GM12891 (cell line): ENCODE data around the gene LCN15.

Experiments used
- POLR2A ChIP-seq: IDR thresholded peaks from 2 replicates; pipeline ENCODE4 v1.6.1; 2011; ENCODE audit warnings: low read depth, low read length, control low read depth
- POLR2AphosphoS5 ChIP-seq: IDR thresholded peaks from 2 replicates; pipeline ENCODE4 v1.6.1; 2011; ENCODE audit warnings: low read depth, low read length, control low read depth

DNA sequence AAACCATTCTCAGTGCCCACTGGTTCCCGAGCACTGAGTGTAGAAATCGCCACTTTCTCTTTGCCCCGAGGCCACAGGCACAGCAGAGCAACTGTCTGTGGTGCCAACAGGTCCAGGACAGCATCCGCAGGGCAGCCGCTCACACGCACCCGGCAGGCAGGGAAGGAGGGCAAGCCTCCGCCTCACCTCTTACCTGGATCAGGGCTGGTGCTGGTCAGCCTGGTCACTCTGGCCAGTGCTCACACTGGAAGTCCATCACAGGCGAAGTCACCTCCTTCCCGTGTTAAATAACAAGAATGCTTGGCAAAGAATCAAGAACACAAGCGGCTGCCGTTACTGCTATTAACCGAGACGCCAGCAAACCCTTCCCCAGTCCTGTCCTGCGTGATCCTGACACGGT is 38.2 kb downstream of the LCN15 start:
- TF ChIP-seq POLR2A (no peak), POLR2AphosphoS5 (0 out of 2 replicates have a peak, but pooled peaks have one; percentile 1)
